H1 (cell line): ENCODE data around the gene ANKRD2. TPM values are rescaled to one million over a fixed set of nuclear protein-coding genes. Genes with fewer than 3 reads are reported as not detected.

Source experiments
- HDAC6 ChIP-seq: IDR thresholded peaks from one replicate; pipeline ENCODE4 v1.7.1; 2012; ENCODE audit warnings: low read depth, mild to moderate bottlenecking, inconsistent platforms, low read length, moderate library complexity
- SAP30 ChIP-seq: fragments of 300-600 bp; sonication (generic); IDR thresholded peaks from 2 replicates; pipeline ENCODE4 v1.7.1; 2012; ENCODE audit warnings: low read length, moderate library complexity, mild to moderate bottlenecking, inconsistent platforms; ENCODE audit not compliant: insufficient read depth, insufficient replicate concordance
- polyA plus RNA-seq, 7 experiments: library from polyadenylated mRNA; depleted of rRNA in 3 of 7; stranded (reverse) in 5 of 7; unstranded in 2 of 7; fragments of >200 nt in 5 of 7; fragments of 200-250 nt in 2 of 7; gene quantifications; 1 replicate in 5 of 7; 2 replicates in 1 of 7; 4 replicates in 1 of 7; pipeline versions ENCODE4 v1.2.1 to v1.2.3, GENCODE V29; 2011 to 2013; ENCODE audit warnings: missing spikeins in 2 of 7, mixed read lengths in 2 of 7
- total RNA-seq: library from RNA; stranded (reverse); fragmentation: NEBNext Ultra II Directional; extraction: Animal tissue kit (Norgen Biotek cat#: 25700); gene quantifications from 2 replicates; pipeline ENCODE4 v1.2.1, GENCODE V29; 2021

Gene ANKRD2
- total and polyA plus RNA-seq, 2 of the 8 experiments (the other 6 are each of a cell fraction or from before 2014, with no cell fraction given): not detected

GRCh38 chr10:97549587-97550322 lies 22.8 kb upstream of the ANKRD2 start (continued):
- TF ChIP-seq SAP30 (no peak), HDAC6 (no peak)
